ENCODE data around the gene ALDH3A1.

The ALDH3A1 gene

DNA sequence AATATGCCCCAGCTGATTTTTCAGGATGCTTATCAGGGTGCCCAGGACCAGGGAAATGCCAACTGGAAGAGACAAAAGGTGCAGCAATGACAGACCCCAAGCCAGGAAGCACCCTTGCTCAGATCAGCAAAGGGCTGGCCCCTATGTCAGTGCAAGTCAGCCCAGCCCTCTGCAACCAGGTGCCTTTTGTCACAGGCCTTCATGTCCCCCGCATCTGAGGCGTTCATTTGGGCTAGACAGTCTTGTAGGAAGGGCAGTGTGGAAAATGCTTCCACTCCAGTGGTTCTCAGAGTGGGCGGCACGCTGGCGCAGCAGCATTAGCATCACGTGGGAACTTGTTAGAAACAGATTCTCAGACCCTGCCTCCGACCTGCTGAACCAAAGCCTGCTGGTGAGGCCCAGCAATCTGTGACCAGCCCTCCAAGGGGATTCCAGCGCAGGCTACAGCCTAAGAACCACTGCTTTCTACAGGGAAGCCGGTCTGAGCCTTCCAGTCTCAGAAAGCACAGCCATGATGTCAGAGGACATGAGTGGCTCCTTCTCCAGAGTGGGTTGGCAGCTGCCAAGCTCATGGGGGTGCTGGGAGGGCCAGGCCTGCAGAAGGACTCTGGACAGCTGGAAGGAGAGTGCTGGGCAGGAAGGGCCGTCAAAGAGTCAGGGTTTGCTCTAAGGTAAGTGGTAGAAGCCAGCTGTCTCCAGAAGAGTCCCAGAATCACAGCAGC lies 44.8 kb downstream of the ALDH3A1 start:
- peak; percentile 13 for DNase-seq (ENCODE audit: low spot score)

DNA sequence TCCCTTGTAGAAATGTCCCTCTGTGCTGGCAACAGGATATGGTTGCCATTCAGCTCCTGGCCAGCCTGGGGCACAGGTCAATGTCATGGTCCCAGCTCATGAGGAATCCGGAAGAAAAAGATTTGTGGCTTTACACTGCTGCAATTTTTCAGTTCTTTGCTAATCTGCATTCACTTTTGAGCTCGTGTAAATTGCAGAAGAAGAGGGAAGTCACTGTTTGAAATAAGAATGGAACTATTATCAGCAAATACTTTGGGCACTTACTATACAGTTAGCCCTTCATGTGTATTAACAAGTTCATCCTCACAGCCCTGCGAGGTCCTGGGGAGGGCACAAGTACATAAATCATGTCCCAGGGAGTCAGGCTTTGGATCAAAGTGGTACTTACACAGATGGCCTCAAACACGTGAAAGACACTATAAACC lies 45.9 kb downstream of the ALDH3A1 start:
- no peak for DNase-seq (ENCODE audit: low spot score)
